ENCODE results near the gene BSG.

- TF ChIP-seq, protein P1, sequence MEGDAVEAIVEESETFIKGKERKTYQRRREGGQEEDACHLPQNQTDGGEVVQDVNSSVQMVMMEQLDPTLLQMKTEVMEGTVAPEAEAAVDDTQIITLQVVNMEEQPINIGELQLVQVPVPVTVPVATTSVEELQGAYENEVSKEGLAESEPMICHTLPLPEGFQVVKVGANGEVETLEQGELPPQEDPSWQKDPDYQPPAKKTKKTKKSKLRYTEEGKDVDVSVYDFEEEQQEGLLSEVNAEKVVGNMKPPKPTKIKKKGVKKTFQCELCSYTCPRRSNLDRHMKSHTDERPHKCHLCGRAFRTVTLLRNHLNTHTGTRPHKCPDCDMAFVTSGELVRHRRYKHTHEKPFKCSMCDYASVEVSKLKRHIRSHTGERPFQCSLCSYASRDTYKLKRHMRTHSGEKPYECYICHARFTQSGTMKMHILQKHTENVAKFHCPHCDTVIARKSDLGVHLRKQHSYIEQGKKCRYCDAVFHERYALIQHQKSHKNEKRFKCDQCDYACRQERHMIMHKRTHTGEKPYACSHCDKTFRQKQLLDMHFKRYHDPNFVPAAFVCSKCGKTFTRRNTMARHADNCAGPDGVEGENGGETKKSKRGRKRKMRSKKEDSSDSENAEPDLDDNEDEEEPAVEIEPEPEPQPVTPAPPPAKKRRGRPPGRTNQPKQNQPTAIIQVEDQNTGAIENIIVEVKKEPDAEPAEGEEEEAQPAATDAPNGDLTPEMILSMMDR (IDR thresholded peaks at IDR 0.05; ENCODE audit: low read depth, low read length, poor library complexity, severe bottlenecking), result no peak
- TF ChIP-seq EZH2phosphoT487 (IDR thresholded peaks at IDR 0.05; ENCODE audit: borderline replicate concordance, low read length), result no peak
Measured at GRCh38 chr19:632579-633067, 60.2 kb downstream of the BSG start.
